Fibroblast of villous mesenchyme (primary cell): ENCODE data around the gene FGF9. TPM values are rescaled to one million over a fixed set of nuclear protein-coding genes. Genes with fewer than 3 reads are reported as not detected.

Experiments used
- DNase-seq: peaks from one replicate; pipeline ENCODE4 v3.0.0-alpha.2; 2010; ENCODE audit warnings: low read depth
- H3K4me3 ChIP-seq: 2 replicates; pipeline ENCODE4 v1.5.1; 2011; ENCODE audit warnings: low read depth, mild to moderate bottlenecking, low read length
- total RNA-seq: library from RNA; depleted of rRNA; stranded (reverse); fragments of >200 nt; gene quantifications from 2 replicates; pipeline ENCODE4 v1.2.3, GENCODE V29; 2012
- TF ChIP-seq, protein P1 (sequence below): IDR thresholded peaks from 2 replicates; pipeline ENCODE4 v1.5.1; 2012; ENCODE audit warnings: low read depth, mild to moderate bottlenecking, low read length; ENCODE audit not compliant: insufficient read depth

FGF9 gene
- total RNA-seq, 1 donor, result 4.7 TPM

DNA sequence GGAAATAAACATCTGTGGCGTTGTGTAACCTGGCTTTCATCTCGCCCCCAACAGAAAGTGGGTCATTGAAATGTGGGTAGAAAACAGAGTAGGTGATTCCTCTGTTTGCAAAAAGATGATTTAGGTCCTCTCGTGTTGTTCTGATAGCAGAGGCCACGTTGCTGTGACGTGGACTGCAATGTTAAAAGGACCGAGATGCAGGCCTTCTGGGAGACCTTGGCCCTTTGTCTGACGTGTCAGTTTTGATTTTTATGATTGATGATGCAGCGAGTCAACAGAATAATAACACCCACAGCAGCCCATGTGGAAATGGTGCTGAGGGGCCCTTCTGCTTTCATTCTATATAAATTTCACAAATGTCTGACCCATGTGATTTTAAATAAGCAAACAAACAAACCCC lies 68.9 kb downstream of the FGF9 start:
- no peak for DNase-seq
- TF ChIP-seq, protein P1, sequence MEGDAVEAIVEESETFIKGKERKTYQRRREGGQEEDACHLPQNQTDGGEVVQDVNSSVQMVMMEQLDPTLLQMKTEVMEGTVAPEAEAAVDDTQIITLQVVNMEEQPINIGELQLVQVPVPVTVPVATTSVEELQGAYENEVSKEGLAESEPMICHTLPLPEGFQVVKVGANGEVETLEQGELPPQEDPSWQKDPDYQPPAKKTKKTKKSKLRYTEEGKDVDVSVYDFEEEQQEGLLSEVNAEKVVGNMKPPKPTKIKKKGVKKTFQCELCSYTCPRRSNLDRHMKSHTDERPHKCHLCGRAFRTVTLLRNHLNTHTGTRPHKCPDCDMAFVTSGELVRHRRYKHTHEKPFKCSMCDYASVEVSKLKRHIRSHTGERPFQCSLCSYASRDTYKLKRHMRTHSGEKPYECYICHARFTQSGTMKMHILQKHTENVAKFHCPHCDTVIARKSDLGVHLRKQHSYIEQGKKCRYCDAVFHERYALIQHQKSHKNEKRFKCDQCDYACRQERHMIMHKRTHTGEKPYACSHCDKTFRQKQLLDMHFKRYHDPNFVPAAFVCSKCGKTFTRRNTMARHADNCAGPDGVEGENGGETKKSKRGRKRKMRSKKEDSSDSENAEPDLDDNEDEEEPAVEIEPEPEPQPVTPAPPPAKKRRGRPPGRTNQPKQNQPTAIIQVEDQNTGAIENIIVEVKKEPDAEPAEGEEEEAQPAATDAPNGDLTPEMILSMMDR, result no peak

DNA sequence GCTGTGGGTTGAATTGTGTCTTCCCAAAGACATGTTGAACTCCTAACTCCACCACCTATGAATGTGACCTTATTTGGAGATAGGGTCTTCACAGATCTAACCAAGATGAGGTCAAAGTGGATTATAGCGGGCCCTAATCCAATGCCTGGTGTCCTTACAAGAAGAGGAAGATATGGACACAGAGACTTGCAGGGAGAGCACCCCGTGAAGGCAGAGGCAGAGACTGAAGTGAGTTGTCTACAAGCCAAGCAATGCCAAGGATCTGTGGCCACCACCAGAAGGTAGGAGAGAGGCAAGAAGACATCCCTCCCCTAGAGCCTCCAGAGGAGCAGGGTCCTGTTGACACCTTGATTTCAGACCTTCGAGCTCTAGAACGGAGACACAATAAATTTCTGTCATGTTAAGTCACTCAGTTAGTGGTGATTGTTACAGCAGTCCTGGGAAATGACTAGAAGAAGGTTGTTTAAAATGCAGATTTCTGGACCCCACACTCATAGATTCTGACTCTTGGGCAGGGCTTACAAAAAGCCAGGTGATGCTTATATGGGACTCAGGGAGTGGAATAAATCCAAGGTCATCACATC lies 70.6 kb downstream of the FGF9 start:
- DNase-seq, result no peak
- TF ChIP-seq, protein P1, result no peak
- no peak overlapping the region for H3K4me3 ChIP-seq

More for the DNA sequence above, 68.9 kb downstream of the FGF9 start:
- H3K4me3 ChIP-seq, result no peak overlapping the region

DNA sequence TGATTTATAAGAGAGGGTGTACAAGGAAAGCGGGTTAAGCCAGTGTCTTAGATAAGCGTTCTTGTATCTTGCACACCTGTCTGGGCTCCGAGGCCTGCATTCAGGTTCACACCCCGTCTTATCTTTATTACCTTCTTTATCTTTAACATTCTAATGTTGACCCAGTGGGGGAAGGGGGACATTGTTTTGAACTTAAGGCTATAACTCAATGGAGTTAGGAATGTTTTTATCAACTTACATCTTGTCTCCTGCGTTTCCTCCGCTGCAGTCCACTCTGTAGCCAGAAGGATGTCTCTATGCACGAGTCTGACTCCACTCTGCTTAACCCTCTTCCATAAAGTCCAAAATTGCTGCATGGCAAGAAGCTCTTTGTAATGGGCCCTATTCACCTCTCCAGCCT lies 71.2 kb downstream of the FGF9 start:
- no peak for DNase-seq
- H3K4me3 ChIP-seq, result no peak overlapping the region
- TF ChIP-seq, protein P1, result no peak

DNA sequence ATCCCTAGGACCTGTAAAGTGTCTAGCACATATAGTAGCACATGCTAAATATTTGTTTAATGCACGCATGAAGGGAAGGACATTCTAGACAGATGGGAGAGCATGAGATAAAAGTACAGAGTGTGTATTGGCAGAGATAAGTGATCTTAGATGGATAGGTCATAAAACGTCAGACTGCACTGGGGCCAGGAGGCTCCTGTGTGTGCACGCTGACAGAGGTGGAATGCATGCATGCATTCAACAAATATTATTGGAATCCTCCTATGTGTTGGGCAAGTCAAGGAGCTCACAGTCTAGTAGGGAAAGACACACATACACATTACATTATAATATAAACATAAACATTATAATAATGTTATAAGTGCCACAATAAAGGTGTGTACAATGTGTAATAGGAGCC lies 73.3 kb downstream of the FGF9 start:
- no peak overlapping the region for H3K4me3 ChIP-seq
- DNase-seq, result no peak
- TF ChIP-seq, protein P1, result no peak

DNA sequence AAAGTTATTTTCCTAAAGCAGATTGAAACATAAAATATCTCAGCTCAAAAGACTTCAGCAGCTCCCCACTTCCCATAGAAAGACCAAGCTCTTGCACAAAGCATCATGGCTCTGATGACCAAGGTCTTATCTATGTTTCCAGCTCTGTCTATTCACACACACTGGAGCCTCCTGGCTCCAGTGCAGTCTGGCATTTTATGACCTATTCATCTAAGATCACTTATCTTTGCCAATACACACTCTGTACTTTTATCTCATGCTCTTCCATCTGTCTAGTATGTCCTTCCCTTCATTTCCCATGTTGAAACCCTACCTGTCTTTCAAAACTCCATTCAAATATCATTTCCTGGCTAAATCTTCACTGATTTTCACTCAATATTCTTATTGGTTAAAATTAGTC lies 74.4 kb downstream of the FGF9 start:
- no peak for DNase-seq
- no peak overlapping the region for H3K4me3 ChIP-seq
- TF ChIP-seq, protein P1, result no peak

DNA sequence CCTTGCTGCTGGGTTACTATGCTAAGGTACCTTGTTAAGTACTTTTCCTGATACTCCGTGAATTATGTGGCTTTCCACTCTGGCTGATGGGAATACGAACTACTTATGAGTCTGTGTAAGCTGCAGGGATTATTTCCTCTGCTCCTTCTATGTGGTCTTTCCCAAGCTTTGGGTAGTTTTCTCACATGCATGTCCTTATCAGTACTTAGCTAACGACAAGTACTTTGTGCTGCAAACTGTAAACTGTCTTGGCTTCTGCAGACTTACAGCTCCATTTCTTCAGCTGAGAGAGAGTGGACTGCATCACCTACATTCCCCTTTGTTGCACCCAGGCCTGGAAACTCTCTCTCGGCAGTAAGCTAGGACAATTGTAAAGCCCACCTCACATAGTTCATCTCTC lies 76.6 kb downstream of the FGF9 start:
- H3K4me3 ChIP-seq, result no peak overlapping the region
- TF ChIP-seq, protein P1, result no peak
- DNase-seq, result peak; percentile 81

DNA sequence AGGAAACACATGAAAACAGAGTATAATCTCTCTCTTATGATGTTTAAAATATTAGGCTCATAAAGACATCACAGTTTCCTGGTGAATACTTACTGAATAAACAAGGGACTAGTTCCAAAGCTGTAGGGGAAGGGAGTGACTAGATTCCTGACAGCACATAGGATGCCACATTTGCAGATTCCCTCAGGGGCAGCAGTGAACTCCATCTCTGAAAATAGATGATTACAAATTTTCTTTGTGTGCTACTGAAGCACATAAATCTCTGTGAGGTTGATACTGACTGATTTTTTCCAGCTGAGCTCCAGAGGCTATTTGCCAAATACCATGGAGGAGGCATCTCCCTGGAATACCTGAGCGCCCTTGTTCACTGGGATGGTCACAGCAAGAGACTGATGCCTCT lies 77.3 kb downstream of the FGF9 start:
- TF ChIP-seq, protein P1, result no peak

More for the DNA sequence above, 77.3 kb downstream of the FGF9 start:
- no peak overlapping the region for H3K4me3 ChIP-seq
- peak; percentile 65 for DNase-seq
